Colonic mucosa (tissue), 4 donors: ENCODE results near the gene C1orf35. TPM values are rescaled to one million over a fixed set of nuclear protein-coding genes. Genes with fewer than 3 reads are reported as not detected.

Experiments
- DNase-seq: peaks from one replicate; pipeline ENCODE4 v3.0.0-alpha.2; 2020
- H3K27ac ChIP-seq: fragments of 200-600 bp; one replicate; pipeline ENCODE4 v1.8.0; 2021
- H3K27me3 ChIP-seq: fragments of 200-600 bp; one replicate; pipeline ENCODE4 v1.8.0; 2021
- H3K36me3 ChIP-seq: fragments of 200-600 bp; one replicate; pipeline ENCODE4 v1.8.0; 2021
- H3K4me1 ChIP-seq: fragments of 200-600 bp; one replicate; pipeline ENCODE4 v1.8.0; 2021; ENCODE audit warnings: mild to moderate bottlenecking
- H3K4me3 ChIP-seq: fragments of 200-600 bp; one replicate; pipeline ENCODE4 v1.8.0; 2021
- H3K9ac ChIP-seq, 2 donors: one replicate each; pipeline ENCODE4 v1.7.0; 2013; ENCODE audit warnings: control low read depth in 2 of 2, low read depth in 2 of 2, low read length in 2 of 2
- H3K9me3 ChIP-seq: fragments of 200-600 bp; one replicate; pipeline ENCODE4 v1.8.0; 2021
- intact Hi-C: fragments of 100-400 bp; cut with DNase I; formaldehyde crosslinking; loops from one replicate; pipeline ENCODE4 v1.14.1; 2022
- total RNA-seq, 2 donors: library from RNA; stranded (reverse); fragmentation: NEBNext Ultra II Directional in 1 of 2; extraction: Animal tissue kit (Norgen Biotek cat#: 25700) in 1 of 2; gene quantifications; one replicate each; pipeline ENCODE4 v1.2.1, GENCODE V29; 2021
- TF ChIP-seq, protein P1 (sequence below): fragments of 200-600 bp; IDR thresholded peaks from one replicate; pipeline ENCODE4 v1.8.0; 2022; ENCODE audit warnings: antibody characterized with exemption, mild to moderate bottlenecking
- donor health status: healthy.
- donor health status: DM: no; HTN: no; CAD: no.
- donor health status: DM: no; HTN: no; CAD: no.

The C1orf35 gene
- total RNA-seq, 2 donors from 2014 or later = 14.9 to 26.4 TPM

DNA sequence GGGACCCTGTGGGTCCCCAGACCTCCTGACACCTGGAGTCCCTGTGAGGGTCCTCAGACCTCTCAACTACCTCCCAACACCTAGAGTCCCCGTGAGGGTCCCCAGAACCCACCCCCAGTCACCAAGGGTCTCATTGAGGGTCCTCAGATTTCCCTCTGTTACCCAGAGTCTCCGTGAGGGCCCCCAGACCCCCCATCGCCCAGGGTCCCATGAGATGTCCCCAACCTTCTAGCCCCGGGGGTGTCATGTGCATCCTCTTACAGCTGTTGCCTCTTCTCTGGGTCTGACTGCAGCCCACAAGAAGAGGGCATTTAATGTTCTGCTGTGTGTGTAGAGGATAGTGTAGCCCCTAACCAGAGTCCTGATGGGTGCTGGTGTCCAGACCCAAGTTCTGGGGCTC, 44.6 kb upstream of the C1orf35 start:
- Histone ChIP-seq H3K27ac (no peak overlapping the region), H3K4me3 (no peak overlapping the region), H3K36me3 (no peaks in the 10 kb centered on the region), H3K9ac (no peak overlapping the region), H3K4me1 (peaks cover under 1% of the 10 kb centered on the region), H3K9me3 (no peaks in the 10 kb centered on the region), H3K27me3 (no peaks in the 10 kb centered on the region)
- no peak for DNase-seq
- TF ChIP-seq, protein P1, sequence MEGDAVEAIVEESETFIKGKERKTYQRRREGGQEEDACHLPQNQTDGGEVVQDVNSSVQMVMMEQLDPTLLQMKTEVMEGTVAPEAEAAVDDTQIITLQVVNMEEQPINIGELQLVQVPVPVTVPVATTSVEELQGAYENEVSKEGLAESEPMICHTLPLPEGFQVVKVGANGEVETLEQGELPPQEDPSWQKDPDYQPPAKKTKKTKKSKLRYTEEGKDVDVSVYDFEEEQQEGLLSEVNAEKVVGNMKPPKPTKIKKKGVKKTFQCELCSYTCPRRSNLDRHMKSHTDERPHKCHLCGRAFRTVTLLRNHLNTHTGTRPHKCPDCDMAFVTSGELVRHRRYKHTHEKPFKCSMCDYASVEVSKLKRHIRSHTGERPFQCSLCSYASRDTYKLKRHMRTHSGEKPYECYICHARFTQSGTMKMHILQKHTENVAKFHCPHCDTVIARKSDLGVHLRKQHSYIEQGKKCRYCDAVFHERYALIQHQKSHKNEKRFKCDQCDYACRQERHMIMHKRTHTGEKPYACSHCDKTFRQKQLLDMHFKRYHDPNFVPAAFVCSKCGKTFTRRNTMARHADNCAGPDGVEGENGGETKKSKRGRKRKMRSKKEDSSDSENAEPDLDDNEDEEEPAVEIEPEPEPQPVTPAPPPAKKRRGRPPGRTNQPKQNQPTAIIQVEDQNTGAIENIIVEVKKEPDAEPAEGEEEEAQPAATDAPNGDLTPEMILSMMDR = no peak
- intact Hi-C loops = no loop called here

DNA sequence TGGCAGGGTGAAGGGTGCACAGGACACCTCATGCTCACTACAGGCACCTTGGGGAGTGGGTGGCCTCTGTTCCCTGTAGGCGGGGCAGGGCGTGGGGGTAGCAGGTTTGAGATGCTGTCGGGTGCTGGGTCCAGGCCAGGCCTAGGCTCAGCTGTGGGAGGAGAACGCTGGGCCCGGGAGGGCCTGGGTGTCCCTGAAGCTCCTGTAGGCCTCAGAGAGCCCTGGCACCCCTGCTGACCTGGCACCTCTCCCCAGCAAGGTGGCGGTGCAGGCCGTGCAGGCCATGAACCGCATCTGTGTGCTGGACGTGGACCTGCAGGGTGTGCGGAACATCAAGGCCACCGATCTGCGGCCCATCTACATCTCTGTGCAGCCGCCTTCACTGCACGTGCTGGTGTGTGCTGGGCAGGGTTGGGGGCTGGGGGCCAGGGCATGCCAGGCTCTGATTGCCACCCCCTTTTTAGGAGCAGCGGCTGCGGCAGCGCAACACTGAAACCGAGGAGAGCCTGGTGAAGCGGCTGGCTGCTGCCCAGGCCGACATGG, 44.1 kb upstream of the C1orf35 start:
- H3K4me1 ChIP-seq = peaks cover 6% of the 10 kb centered on the region
- H3K4me3 ChIP-seq = no peak overlapping the region
- TF ChIP-seq, protein P1 = no peak
- H3K9ac ChIP-seq = no peak overlapping the region
- intact Hi-C loops = no loop called here
- H3K27ac ChIP-seq = no peak overlapping the region
- H3K36me3 ChIP-seq = no peaks in the 10 kb centered on the region
- no peaks in the 10 kb centered on the region for H3K9me3 ChIP-seq
- no peaks in the 10 kb centered on the region for H3K27me3 ChIP-seq
- DNase-seq = no peak

DNA sequence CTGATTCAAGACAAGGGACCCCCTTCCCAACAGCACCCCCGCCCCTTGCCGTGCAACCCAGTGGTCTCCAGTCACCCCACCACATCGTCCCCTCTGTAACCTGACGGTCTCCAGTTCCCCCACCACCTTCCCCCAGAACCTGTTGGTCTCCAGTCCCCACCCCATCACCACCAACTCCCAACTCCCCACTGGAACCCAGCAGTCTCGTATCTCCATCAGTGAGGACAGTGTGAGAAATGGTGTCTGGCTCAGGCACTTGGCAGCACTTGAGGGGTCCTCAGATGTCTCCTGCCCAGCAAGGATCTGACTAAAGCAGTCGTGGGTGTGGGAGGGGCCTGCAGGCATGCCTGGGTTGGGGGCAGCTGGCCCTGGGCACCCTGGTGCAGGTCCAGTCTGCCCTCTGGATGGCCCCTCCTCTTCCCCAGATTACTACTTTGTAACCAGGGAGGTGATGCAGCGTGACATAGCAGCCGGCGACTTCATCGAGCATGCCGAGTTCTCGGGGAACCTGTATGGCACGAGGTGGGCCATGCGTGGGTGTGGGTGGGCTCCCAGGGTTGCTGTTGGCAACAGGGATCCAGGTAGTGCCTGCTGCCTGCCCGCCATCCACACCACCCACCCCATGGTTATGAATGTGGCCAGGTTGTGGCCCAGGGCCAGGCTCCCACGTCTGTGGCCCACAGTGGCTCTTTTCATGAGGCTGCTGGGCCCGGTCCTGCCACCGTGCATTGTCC, 43.5 kb upstream of the C1orf35 start:
- intact Hi-C loops = no loop called here
- peaks cover 13% of the 10 kb centered on the region for H3K4me1 ChIP-seq

DNA sequence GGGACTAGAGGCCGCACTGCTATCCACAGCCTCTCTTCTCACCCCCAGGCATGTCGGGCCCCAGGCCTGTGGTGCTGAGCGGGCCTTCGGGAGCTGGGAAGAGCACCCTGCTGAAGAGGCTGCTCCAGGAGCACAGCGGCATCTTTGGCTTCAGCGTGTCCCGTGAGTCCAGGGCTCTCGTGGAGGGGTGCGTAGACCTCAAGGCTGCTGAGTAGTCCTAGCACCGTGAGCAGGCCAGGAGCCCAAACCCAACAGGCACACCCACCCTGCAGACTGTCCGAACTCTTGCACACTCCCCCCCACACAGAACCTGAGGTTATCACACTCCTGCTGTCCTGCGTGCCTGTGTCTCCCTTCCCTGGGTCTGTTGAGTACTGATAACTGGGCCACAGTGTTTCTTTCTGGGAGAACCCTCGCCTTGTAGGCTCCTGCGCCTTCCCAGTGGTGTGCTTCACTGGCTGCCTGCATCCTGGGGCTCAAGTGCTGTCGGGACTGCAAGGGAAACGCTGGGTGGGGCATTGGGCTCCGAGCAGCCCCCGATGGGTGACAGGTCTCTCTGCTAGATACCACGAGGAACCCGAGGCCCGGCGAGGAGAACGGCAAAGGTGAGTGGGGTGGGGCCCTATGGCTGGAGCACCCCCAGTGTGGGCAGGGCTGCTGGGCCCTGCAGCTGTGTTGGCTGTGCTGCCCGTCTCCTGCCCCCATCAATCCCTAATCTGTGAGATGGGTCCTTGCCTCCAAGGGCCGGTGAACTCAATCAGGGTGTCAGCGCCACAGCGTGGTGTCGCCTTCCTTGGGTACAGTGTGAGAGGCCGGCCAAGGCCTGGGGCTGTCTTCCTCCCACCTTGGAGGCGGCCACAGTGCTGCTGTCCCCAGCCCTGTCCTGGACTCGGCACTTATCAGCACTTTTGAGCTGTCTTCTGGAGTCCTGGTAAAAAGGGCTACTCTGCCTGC, 42.6 kb upstream of the C1orf35 start:
- Histone ChIP-seq H3K27me3 (no peaks in the 10 kb centered on the region), H3K27ac (no peak overlapping the region), H3K36me3 (no peaks in the 10 kb centered on the region), H3K9ac (no peak overlapping the region), H3K9me3 (no peaks in the 10 kb centered on the region), H3K4me3 (no peak overlapping the region), H3K4me1 (peaks cover 15% of the 10 kb centered on the region)
- DNase-seq = no peak
- TF ChIP-seq, protein P1 = no peak
- intact Hi-C loops = no loop called here

More for the DNA sequence above, 43.5 kb upstream of the C1orf35 start:
- DNase-seq = no peak
- Histone ChIP-seq H3K4me3 (no peak overlapping the region), H3K9ac (no peak overlapping the region), H3K36me3 (no peaks in the 10 kb centered on the region), H3K27me3 (no peaks in the 10 kb centered on the region), H3K27ac (no peak overlapping the region), H3K9me3 (no peaks in the 10 kb centered on the region)
- TF ChIP-seq, protein P1 = no peak

DNA sequence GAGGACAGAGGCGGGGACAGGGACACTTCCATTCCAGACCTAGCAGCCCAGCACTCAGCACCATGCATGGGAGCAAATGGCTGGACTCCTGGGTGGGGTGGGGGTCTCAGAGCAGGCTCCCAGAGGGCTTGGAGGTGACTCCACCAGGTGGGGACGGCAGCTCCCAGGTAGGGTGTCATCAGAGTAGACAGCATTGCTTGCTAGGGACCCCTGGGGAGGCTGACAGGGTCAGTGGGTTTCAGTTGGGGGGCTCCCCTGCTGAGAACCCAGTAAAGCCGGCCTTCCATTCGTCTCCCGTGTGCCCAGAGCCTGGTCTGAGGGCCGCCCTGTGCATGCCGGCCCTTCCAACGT, 41.8 kb upstream of the C1orf35 start:
- Histone ChIP-seq H3K9me3 (no peaks in the 10 kb centered on the region), H3K4me1 (peaks cover 15% of the 10 kb centered on the region), H3K27ac (no peak overlapping the region), H3K27me3 (no peaks in the 10 kb centered on the region), H3K36me3 (no peaks in the 10 kb centered on the region), H3K4me3 (no peak overlapping the region), H3K9ac (no peak overlapping the region)
- intact Hi-C loops = no loop called here
- TF ChIP-seq, protein P1 = no peak
- no peak for DNase-seq
